A549 treated with GW870086 at 1 μM for 4 hours (cell line): ENCODE results near the gene CCDC91. TPM values are rescaled to one million over a fixed set of nuclear protein-coding genes. Genes with fewer than 3 reads are reported as not detected.

Source experiments
- total RNA-seq: library from RNA; stranded (reverse); fragments of 200-300 nt; extraction: Qiagen RNA extraction; gene quantifications from 5 replicates; pipeline ENCODE4 v1.2.3, GENCODE V29; 2022; ENCODE audit warnings: low read depth

CCDC91 gene
- total RNA-seq, result 17.0 to 22.1 TPM (median 20.3 TPM) in 5 replicates

GRCh38 chr12:28190321-28191050, at the start of gene CCDC91:
Gene CCDC91 (plus strand): TSS chr12:28190456. CDS start chr12:28257216, 66,760 bp downstream.

Other genes starting within 250 kb of the CCDC91 start
- 15.5 to 17.9 TPM (median 16.8 TPM) in 5 replicates for gene PTHLH, start 217.7 kb upstream of the CCDC91 start, total RNA-seq